Fibroblast of pulmonary artery (primary cell): ENCODE results near the gene HERC2.

Experiments
- DNase-seq: peaks from one replicate; pipeline ENCODE4 v3.0.0-alpha.2; 2010; ENCODE audit warnings: low read depth
- H3K4me3 ChIP-seq: replicated peaks from 2 replicates; pipeline ENCODE4 v1.5.1; 2011; ENCODE audit warnings: low read depth, mild to moderate bottlenecking, control low read depth, low read length, moderate library complexity
- TF ChIP-seq, protein P1 (sequence below): IDR thresholded peaks from 2 replicates; pipeline ENCODE4 v1.5.1; 2011; ENCODE audit warnings: mild to moderate bottlenecking, control low read depth, low read length, inconsistent platforms; ENCODE audit errors: missing control alignments

Gene HERC2

DNA sequence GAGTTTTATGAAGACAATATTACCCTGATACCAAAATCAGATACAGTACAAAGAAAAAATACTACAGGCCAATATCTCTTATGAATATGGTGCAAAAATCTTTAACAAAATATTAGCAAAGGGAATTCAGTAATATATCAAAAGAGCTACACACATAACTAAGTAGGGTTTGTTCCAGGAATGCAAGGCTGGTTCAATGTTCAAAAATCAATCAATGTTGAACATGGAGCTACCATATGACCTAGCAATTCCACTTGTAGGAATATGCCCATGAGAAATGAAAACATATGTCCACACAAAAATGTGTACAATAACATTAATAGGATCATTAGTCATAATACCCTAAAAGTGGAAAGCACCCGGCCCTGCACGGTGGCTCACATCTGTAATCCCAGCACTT, 230.7 kb downstream of the HERC2 start:
- no peak overlapping the region for H3K4me3 ChIP-seq
- DNase-seq: no peak
- TF ChIP-seq, protein P1, sequence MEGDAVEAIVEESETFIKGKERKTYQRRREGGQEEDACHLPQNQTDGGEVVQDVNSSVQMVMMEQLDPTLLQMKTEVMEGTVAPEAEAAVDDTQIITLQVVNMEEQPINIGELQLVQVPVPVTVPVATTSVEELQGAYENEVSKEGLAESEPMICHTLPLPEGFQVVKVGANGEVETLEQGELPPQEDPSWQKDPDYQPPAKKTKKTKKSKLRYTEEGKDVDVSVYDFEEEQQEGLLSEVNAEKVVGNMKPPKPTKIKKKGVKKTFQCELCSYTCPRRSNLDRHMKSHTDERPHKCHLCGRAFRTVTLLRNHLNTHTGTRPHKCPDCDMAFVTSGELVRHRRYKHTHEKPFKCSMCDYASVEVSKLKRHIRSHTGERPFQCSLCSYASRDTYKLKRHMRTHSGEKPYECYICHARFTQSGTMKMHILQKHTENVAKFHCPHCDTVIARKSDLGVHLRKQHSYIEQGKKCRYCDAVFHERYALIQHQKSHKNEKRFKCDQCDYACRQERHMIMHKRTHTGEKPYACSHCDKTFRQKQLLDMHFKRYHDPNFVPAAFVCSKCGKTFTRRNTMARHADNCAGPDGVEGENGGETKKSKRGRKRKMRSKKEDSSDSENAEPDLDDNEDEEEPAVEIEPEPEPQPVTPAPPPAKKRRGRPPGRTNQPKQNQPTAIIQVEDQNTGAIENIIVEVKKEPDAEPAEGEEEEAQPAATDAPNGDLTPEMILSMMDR: no peak

DNA sequence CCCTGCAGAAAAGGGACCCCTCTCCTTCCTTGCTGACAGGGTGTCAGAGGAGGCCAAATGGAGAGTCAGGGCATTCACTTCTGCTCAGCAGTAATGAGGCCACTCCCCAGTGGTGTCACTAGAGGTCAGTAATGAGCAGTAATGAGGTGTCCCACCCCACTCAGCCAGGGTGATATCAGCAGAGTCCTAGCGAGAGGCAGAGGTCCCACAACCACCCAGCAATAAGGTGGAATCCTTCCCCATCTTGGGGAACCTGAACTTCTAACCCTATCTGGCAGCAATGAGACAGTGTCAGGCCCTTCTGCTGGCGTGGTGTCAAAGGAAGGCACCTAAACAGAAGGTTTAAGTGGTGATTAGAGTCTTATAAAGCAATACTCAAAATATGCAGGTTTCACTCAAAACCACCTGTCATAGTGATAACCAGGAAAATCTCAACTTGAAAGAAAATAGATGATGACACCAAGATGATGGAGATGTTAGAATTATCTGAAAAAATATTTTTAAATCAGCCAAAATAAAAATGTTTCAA, 235.7 kb downstream of the HERC2 start:
- TF ChIP-seq, protein P1: peak; percentile 86
- peak; percentile 62 for DNase-seq
- H3K4me3 ChIP-seq: no peak overlapping the region

DNA sequence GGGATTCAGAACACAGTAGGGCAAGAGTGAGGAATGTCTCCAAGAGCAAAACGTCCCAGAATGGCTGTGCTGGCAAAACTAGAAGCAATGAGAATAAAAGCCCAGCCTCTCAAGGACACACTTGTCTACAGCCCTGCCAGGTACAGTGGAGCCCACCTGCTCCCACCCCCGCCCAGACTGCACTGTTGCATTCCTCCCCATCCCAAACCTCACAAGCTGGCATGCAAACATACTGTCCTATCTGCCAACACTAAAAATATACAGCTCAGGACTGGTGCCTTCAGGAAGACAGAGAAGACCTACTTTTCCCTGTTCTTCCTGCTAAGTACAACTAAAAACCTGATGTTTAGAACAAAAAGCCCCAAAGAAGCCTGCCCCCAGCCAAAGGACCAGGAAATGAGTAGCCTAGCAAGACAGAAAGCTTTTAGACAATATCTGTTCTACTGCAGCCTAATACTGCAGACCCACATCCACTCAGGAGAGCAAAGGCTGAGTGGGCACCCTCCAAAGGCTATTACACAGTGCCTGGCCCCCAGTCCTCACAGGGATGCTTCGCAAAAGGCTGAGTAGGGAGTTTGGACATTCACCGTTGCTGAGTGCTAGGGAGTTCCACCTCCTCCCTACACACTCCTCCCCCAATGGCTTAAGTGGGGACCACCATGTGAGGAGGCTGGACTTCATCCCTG, 236.3 kb downstream of the HERC2 start:
- H3K4me3 ChIP-seq: no peak overlapping the region
- TF ChIP-seq, protein P1: no peak
- DNase-seq: no peak

DNA sequence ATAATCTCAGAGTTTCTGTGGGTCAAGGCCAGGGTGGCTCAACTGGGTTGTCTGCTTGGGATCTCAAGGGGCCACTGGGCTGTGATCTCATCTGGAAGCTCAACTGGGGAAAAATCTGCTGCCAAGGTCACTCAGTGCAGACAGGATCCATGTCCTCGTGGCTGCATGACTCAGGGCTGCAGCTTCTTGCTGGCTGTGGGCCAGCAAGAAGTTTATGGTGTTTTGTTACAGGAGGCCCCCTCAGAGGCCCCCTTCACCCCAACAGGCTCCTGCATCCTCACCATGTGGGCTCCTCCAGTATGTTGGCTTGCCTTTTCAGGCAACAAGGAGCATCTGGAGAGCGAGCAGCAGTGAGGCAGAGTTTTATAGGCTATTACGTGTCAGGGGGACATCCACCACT, 237.4 kb downstream of the HERC2 start:
- TF ChIP-seq, protein P1: no peak
- no peak for DNase-seq
- H3K4me3 ChIP-seq: no peak overlapping the region

DNA sequence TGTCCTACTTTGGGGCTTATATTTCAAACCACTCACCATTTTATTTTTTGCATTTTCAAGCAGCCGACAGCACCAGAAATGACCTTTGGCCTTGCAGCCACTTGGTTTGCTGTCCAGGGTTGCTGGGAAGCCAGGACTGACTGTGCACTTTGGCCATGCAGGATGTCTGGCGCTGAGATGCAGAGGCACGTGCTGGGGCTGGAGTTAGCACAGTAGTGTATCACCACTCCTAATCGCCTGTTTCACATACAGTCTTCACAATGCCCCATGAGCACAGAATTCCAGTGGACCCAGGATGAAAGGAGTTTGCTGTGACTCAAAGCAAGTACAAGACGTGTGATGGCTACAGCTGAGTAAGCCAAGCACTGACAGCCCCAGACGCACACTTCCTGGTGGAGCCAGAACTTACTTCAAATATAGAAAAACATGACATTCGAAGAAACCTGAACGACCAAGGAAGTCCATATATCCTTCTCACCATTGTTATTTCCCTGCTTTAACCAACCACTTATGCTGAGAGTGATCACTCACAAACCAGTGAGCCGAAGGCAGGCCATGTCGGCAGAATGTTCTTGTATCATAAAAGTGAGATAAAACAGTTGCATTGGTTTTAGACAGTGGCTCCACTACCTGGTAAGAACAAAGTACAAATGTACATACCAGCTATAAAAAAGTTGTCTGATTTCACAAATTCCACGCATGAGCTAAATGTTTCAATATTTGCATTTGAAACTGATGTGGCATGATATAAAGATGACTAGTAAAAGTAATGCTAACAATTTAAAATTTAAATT, 238.9 kb downstream of the HERC2 start:
- no peak overlapping the region for H3K4me3 ChIP-seq
- no peak for DNase-seq
- TF ChIP-seq, protein P1: no peak

DNA sequence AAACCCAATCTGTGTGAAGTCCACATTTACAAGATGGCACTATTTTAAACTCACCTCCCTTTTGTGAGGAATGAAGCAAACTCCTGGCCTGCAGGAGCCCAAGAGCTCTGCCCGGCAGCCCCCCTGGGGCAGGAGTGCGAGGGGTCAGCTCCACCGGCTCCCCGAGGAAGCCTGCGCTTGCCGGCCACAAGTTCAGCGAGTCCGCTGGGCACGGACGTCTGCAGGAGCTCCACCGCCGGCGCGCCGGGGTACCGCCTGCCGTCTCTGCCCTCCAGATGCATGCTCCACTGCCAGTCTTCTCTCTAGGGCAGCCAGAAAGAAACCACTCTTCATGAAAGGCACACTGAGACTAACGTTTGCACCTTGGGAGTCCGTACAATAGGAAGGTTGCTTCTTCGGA, 240.4 kb downstream of the HERC2 start:
- H3K4me3 ChIP-seq: no peak overlapping the region
- no peak for DNase-seq
- TF ChIP-seq, protein P1: no peak
